Mesendoderm (in vitro differentiated cells): ENCODE data around the gene LRRC8D.

Source experiments
- DNase-seq: peaks from one replicate; pipeline ENCODE4 v3.0.0; 2013
- H2AK5ac ChIP-seq: 2 replicates; pipeline ENCODE4 v1.6.1; 2013; ENCODE audit warnings: low read length, inconsistent platforms
- H2BK120ac ChIP-seq: 2 replicates; pipeline ENCODE4 v1.6.1; 2013; ENCODE audit warnings: low read depth, mild to moderate bottlenecking, low read length, moderate library complexity, mixed read lengths
- H2BK15ac ChIP-seq: replicated peaks from 2 replicates; pipeline ENCODE4 v1.6.1; 2013; ENCODE audit warnings: low read depth, mild to moderate bottlenecking, moderate library complexity
- H2BK5ac ChIP-seq: 2 replicates; pipeline ENCODE4 v1.6.1; 2013; ENCODE audit warnings: low read length, inconsistent platforms
- H3K18ac ChIP-seq: 2 replicates; pipeline ENCODE4 v1.6.1; 2013; ENCODE audit warnings: mild to moderate bottlenecking, low read length, mixed read lengths
- H3K23ac ChIP-seq: one replicate; pipeline ENCODE4 v1.6.1; 2013; ENCODE audit warnings: low read length
- H3K27ac ChIP-seq: 2 replicates; pipeline ENCODE4 v1.5.1; 2013; ENCODE audit warnings: low read depth, mild to moderate bottlenecking, inconsistent platforms, low read length, moderate library complexity
- H3K27me3 ChIP-seq: 2 replicates; pipeline ENCODE4 v1.6.1; 2013; ENCODE audit warnings: low read length, control low read depth, mild to moderate bottlenecking, inconsistent platforms; ENCODE audit not compliant: insufficient read depth, poor library complexity
- H3K36me3 ChIP-seq: 2 replicates; pipeline ENCODE4 v1.6.1; 2013; ENCODE audit warnings: low read length, inconsistent platforms; ENCODE audit not compliant: control insufficient read depth, insufficient read depth
- H3K4ac ChIP-seq: one replicate; pipeline ENCODE4 v1.6.1; 2013; ENCODE audit warnings: low read depth, mild to moderate bottlenecking, low read length, moderate library complexity
- H3K4me1 ChIP-seq: 2 replicates; pipeline ENCODE4 v1.6.1; 2013; ENCODE audit warnings: low read depth, low read length, inconsistent platforms; ENCODE audit not compliant: control insufficient read depth
- H3K4me2 ChIP-seq: 2 replicates; pipeline ENCODE4 v1.6.1; 2013; ENCODE audit warnings: low read length
- H3K4me3 ChIP-seq: 2 replicates; pipeline ENCODE4 v1.5.1; 2013; ENCODE audit warnings: mild to moderate bottlenecking, low read length
- H3K56ac ChIP-seq: one replicate; pipeline ENCODE4 v1.6.1; 2013; ENCODE audit warnings: low read length
- H3K79me1 ChIP-seq: 2 replicates; pipeline ENCODE4 v1.6.1; 2013; ENCODE audit warnings: low read length, inconsistent platforms
- H3K79me2 ChIP-seq: 2 replicates; pipeline ENCODE4 v1.6.1; 2013; ENCODE audit warnings: mild to moderate bottlenecking, low read length; ENCODE audit not compliant: control insufficient read depth, insufficient read depth
- H3K9ac ChIP-seq: 2 replicates; pipeline ENCODE4 v1.6.1; 2013; ENCODE audit warnings: low read length, inconsistent platforms
- H4K5ac ChIP-seq: one replicate; pipeline ENCODE4 v1.6.1; 2013; ENCODE audit warnings: low read length
- H4K8ac ChIP-seq: one replicate; pipeline ENCODE4 v1.6.1; 2013; ENCODE audit warnings: low read depth, mild to moderate bottlenecking, control low read depth, low read length, moderate library complexity
- WGBS: extraction: QIAGEN DNeasy Blood & Tissue Kit; methylation state at CpG from one replicate; pipeline ENCODE4 v1.1.7; 2013; ENCODE audit warnings: low lambda C conversion rate, missing lambda C conversion rate; ENCODE audit not compliant: insufficient coverage; ENCODE audit errors: extremely low coverage; 5-methylcytosine and 5-hydroxymethylcytosine counted together

Gene LRRC8D

GRCh38 chr1:89890085-89890752, 69.4 kb downstream of the LRRC8D start:
- Histone ChIP-seq H4K5ac (no peak overlapping the region), H3K36me3 (no peaks in the 10 kb centered on the region), H3K9ac (no peak overlapping the region), H2BK15ac (no peak overlapping the region), H3K4me2 (no peak overlapping the region), H2BK5ac (no peak overlapping the region), H3K79me2 (no peaks in the 10 kb centered on the region), H3K4ac (peak overlapping the region; percentile 36), H3K4me3 (no peak overlapping the region), H2AK5ac (no peak overlapping the region), H3K4me1 (peaks cover 2% of the 10 kb centered on the region), H3K18ac (no peak overlapping the region), H2BK120ac (no peak overlapping the region), H3K56ac (no peak overlapping the region), H3K27ac (no peak overlapping the region), H3K27me3 (no peaks in the 10 kb centered on the region), H3K79me1 (peaks cover 1% of the 10 kb centered on the region), H4K8ac (no peak overlapping the region), H3K23ac (no peak overlapping the region)
- WGBS, result no CpG with 5 or more reads among the region's 7 CpGs
- DNase-seq, result peak; percentile 93

- DNase-seq, result no peak
- H3K36me3 ChIP-seq, result no peaks in the 10 kb centered on the region
- H3K23ac ChIP-seq, result no peak overlapping the region
- H3K4me2 ChIP-seq, result no peak overlapping the region
- H4K5ac ChIP-seq, result no peak overlapping the region
- H3K27ac ChIP-seq, result no peak overlapping the region
- no peak overlapping the region for H3K18ac ChIP-seq
- H3K9ac ChIP-seq, result no peak overlapping the region
- H4K8ac ChIP-seq, result no peak overlapping the region
- H2BK120ac ChIP-seq, result no peak overlapping the region
- H3K4ac ChIP-seq, result no peak overlapping the region
- no CpG with 5 or more reads among the region's 1 CpG for WGBS
- peaks cover 2% of the 10 kb centered on the region for H3K4me1 ChIP-seq
- no peak overlapping the region for H3K56ac ChIP-seq
- H3K27me3 ChIP-seq, result no peaks in the 10 kb centered on the region
- no peak overlapping the region for H2AK5ac ChIP-seq
- H3K79me1 ChIP-seq, result peaks cover 1% of the 10 kb centered on the region
- no peak overlapping the region for H2BK15ac ChIP-seq
- no peak overlapping the region for H3K4me3 ChIP-seq
- no peak overlapping the region for H2BK5ac ChIP-seq
- H3K79me2 ChIP-seq, result no peaks in the 10 kb centered on the region
Observed at GRCh38 chr1:89892816-89893215, 72.0 kb downstream of the LRRC8D start.

GRCh38 chr1:89894210-89895201, 73.7 kb downstream of the LRRC8D start:
- H3K23ac ChIP-seq, result no peak overlapping the region
- no CpG with 5 or more reads among the region's 4 CpGs for WGBS
- no peak overlapping the region for H2BK120ac ChIP-seq
- no peaks in the 10 kb centered on the region for H3K27me3 ChIP-seq
- no peak overlapping the region for H3K27ac ChIP-seq
- no peak overlapping the region for H2AK5ac ChIP-seq
- H3K56ac ChIP-seq, result no peak overlapping the region
- H4K5ac ChIP-seq, result no peak overlapping the region
- H3K4me3 ChIP-seq, result no peak overlapping the region
- no peaks in the 10 kb centered on the region for H3K79me2 ChIP-seq
- peak; percentile 20 for DNase-seq
- H3K4me2 ChIP-seq, result no peak overlapping the region
- no peak overlapping the region for H2BK15ac ChIP-seq
- no peak overlapping the region for H3K9ac ChIP-seq
- no peak overlapping the region for H2BK5ac ChIP-seq
- H3K18ac ChIP-seq, result no peak overlapping the region
- no peak overlapping the region for H3K4ac ChIP-seq
- H4K8ac ChIP-seq, result no peak overlapping the region
- H3K36me3 ChIP-seq, result no peaks in the 10 kb centered on the region
- H3K4me1 ChIP-seq, result peaks cover 2% of the 10 kb centered on the region
- H3K79me1 ChIP-seq, result no peaks in the 10 kb centered on the region

- no peaks in the 10 kb centered on the region for H3K36me3 ChIP-seq
- no peak overlapping the region for H3K4ac ChIP-seq
- no peaks in the 10 kb centered on the region for H3K79me2 ChIP-seq
- no peak overlapping the region for H3K18ac ChIP-seq
- no peak for DNase-seq
- no peaks in the 10 kb centered on the region for H3K27me3 ChIP-seq
- no peak overlapping the region for H3K4me3 ChIP-seq
- H4K5ac ChIP-seq, result no peak overlapping the region
- no peak overlapping the region for H2AK5ac ChIP-seq
- H3K79me1 ChIP-seq, result peaks cover 2% of the 10 kb centered on the region
- no peak overlapping the region for H3K27ac ChIP-seq
- no peak overlapping the region for H2BK5ac ChIP-seq
- no CpG with 5 or more reads among the region's 11 CpGs for WGBS
- H3K56ac ChIP-seq, result no peak overlapping the region
- H2BK120ac ChIP-seq, result no peak overlapping the region
- H3K23ac ChIP-seq, result no peak overlapping the region
- no peak overlapping the region for H2BK15ac ChIP-seq
- H3K4me2 ChIP-seq, result no peak overlapping the region
- H3K9ac ChIP-seq, result no peak overlapping the region
- H3K4me1 ChIP-seq, result peaks cover 2% of the 10 kb centered on the region
- H4K8ac ChIP-seq, result no peak overlapping the region
Observed at GRCh38 chr1:89896105-89896942, 75.5 kb downstream of the LRRC8D start.

- H3K4me2 ChIP-seq, result no peak overlapping the region
- no peak overlapping the region for H3K27ac ChIP-seq
- no peak overlapping the region for H3K18ac ChIP-seq
- no peak overlapping the region for H3K4ac ChIP-seq
- H3K23ac ChIP-seq, result no peak overlapping the region
- no peak overlapping the region for H2BK5ac ChIP-seq
- H3K36me3 ChIP-seq, result no peaks in the 10 kb centered on the region
- H3K56ac ChIP-seq, result no peak overlapping the region
- H2BK15ac ChIP-seq, result no peak overlapping the region
- no peaks in the 10 kb centered on the region for H3K79me2 ChIP-seq
- H3K4me3 ChIP-seq, result no peak overlapping the region
- peak; percentile 23 for DNase-seq
- H4K8ac ChIP-seq, result no peak overlapping the region
- H3K4me1 ChIP-seq, result peaks cover 2% of the 10 kb centered on the region
- no peak overlapping the region for H3K9ac ChIP-seq
- H2BK120ac ChIP-seq, result no peak overlapping the region
- H4K5ac ChIP-seq, result no peak overlapping the region
- H3K27me3 ChIP-seq, result no peaks in the 10 kb centered on the region
- no CpG with 5 or more reads among the region's 8 CpGs for WGBS
- no peak overlapping the region for H2AK5ac ChIP-seq
- H3K79me1 ChIP-seq, result peaks cover 2% of the 10 kb centered on the region
Observed at GRCh38 chr1:89897347-89898133, 76.7 kb downstream of the LRRC8D start.
